ENCODE measurements around the gene TMEM181.

DNA sequence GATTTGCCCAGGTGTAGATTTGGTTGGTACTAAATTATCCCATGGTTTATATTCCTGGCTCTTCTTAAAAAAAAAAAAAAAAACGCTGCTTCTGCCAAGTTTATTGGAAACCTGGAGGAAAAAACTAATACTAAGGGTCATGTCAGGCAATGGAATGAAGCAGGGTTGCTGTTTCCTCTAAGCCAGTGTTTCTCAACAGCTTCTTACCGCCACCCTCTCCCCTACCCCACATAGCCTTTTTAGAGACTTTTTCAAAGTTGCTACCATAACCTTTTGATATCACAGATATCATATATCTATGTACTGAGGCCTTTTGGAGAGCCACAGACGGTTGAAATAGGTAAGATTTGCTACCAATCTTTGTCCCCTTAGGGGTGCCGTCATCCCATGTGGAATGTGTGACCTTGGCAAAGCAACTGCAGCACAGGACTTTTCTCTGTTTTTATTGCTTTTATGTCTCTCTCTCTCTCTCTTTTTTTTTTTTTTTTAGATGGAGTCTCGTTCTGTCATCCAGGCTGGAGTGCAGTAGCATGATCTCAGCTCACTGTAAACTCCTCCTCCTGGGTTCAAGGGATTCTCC, 124.9 kb downstream of the TMEM181 start:
- TF ChIP-seq, protein P1, sequence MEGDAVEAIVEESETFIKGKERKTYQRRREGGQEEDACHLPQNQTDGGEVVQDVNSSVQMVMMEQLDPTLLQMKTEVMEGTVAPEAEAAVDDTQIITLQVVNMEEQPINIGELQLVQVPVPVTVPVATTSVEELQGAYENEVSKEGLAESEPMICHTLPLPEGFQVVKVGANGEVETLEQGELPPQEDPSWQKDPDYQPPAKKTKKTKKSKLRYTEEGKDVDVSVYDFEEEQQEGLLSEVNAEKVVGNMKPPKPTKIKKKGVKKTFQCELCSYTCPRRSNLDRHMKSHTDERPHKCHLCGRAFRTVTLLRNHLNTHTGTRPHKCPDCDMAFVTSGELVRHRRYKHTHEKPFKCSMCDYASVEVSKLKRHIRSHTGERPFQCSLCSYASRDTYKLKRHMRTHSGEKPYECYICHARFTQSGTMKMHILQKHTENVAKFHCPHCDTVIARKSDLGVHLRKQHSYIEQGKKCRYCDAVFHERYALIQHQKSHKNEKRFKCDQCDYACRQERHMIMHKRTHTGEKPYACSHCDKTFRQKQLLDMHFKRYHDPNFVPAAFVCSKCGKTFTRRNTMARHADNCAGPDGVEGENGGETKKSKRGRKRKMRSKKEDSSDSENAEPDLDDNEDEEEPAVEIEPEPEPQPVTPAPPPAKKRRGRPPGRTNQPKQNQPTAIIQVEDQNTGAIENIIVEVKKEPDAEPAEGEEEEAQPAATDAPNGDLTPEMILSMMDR (conservative IDR thresholded peaks at IDR 0.05 in 1 of 2, IDR thresholded peaks at IDR 0.05 in 1 of 2; ENCODE audit: low read depth in 1 of 2, low read length in 2 of 2), result no peak
- no peak for TF ChIP-seq EZH2 (IDR thresholded peaks at IDR 0.05; ENCODE audit: low read length, missing control alignments)

Data from fibroblast of lung (primary cell).